HepG2 (cell line): ENCODE measurements around the gene OSBPL2. TPM values are rescaled to one million over a fixed set of nuclear protein-coding genes. Genes with fewer than 3 reads are reported as not detected.

Experiments
- ADNP ChIP-seq: sonication (generic); formaldehyde crosslinking; IDR thresholded peaks from 2 replicates; pipeline ENCODE4 v1.4.0; 2020; ENCODE audit warnings: missing genetic modification reagents
- AFF4 ChIP-seq: sonication (generic); formaldehyde crosslinking; IDR thresholded peaks from 2 replicates; pipeline ENCODE4 v1.4.0; 2020; ENCODE audit warnings: missing genetic modification reagents
- CBX1 ChIP-seq: IDR thresholded peaks from one replicate; pipeline ENCODE4 v1.6.1; 2016; ENCODE audit warnings: antibody characterized with exemption, low read depth
- ETV5 ChIP-seq: IDR thresholded peaks from 2 replicates; pipeline ENCODE4 v1.6.1; 2018; ENCODE audit warnings: missing biosample characterization, missing genetic modification reagents, inconsistent platforms, borderline replicate concordance
- GTF3A ChIP-seq: sonication (generic); formaldehyde crosslinking; conservative IDR thresholded peaks from 2 replicates; pipeline ENCODE4 v1.4.0; 2020; ENCODE audit warnings: mild to moderate bottlenecking, missing genetic modification reagents
- ISL2 ChIP-seq: sonication (generic); formaldehyde crosslinking; IDR thresholded peaks from 2 replicates; pipeline ENCODE4 v1.5.0; 2020; ENCODE audit warnings: missing genetic modification reagents
- KLF12 ChIP-seq: sonication (generic); formaldehyde crosslinking; IDR thresholded peaks from 2 replicates; pipeline ENCODE4 v1.4.0; 2020; ENCODE audit warnings: missing genetic modification reagents, borderline replicate concordance
- KMT2A ChIP-seq: sonication (generic); formaldehyde crosslinking; IDR thresholded peaks from 2 replicates; pipeline ENCODE4 v1.4.0; 2020; ENCODE audit warnings: missing genetic modification reagents
- MBNL3 ChIP-seq: fragments of 250-450 bp; sonication (Bioruptor Pico); conservative IDR thresholded peaks from 2 replicates; pipeline ENCODE4 v1.8.0; 2022; ENCODE audit warnings: mild to moderate bottlenecking, inconsistent platforms
- MEIS1 ChIP-seq: sonication (generic); formaldehyde crosslinking; IDR thresholded peaks from 2 replicates; pipeline ENCODE4 v1.9.0; 2021; ENCODE audit warnings: mild to moderate bottlenecking, missing genetic modification reagents, moderate library complexity, borderline replicate concordance
- MLLT10 ChIP-seq: sonication (generic); formaldehyde crosslinking; IDR thresholded peaks from 2 replicates; pipeline ENCODE4 v1.4.0; 2020; ENCODE audit warnings: missing genetic modification reagents
- MTA3 ChIP-seq: sonication (generic); formaldehyde crosslinking; IDR thresholded peaks from 2 replicates; pipeline ENCODE4 v1.4.0; 2020; ENCODE audit warnings: missing genetic modification reagents
- MYNN ChIP-seq: sonication (generic); formaldehyde crosslinking; IDR thresholded peaks from 2 replicates; pipeline ENCODE4 v1.4.0; 2020; ENCODE audit warnings: mild to moderate bottlenecking, low read depth, missing genetic modification reagents
- NFIC ChIP-seq: IDR thresholded peaks from 2 replicates; pipeline ENCODE4 v1.6.1; 2012; ENCODE audit warnings: mild to moderate bottlenecking, low read length, inconsistent platforms
- PHB2 ChIP-seq: fragments of 450-650 bp; IDR thresholded peaks from 2 replicates; pipeline ENCODE4 v1.6.1; 2018; ENCODE audit not compliant: partially characterized antibody
- RFXAP ChIP-seq: sonication (generic); formaldehyde crosslinking; IDR thresholded peaks from 2 replicates; pipeline ENCODE4 v1.4.0; 2020; ENCODE audit warnings: missing genetic modification reagents, borderline replicate concordance
- SALL2 ChIP-seq: sonication (generic); formaldehyde crosslinking; IDR thresholded peaks from 2 replicates; pipeline ENCODE4 v1.8.1; 2023; ENCODE audit warnings: mild to moderate bottlenecking, missing genetic modification reagents, inconsistent platforms
- SMC3 ChIP-seq: IDR thresholded peaks from 2 replicates; pipeline ENCODE4 v1.6.1; 2011; ENCODE audit warnings: low read length, improper control_type of control experiment
- SP1 ChIP-seq, 2 experiments: fragments of 450-650 bp in 1 of 2; sonication (generic) in 1 of 2; formaldehyde crosslinking in 1 of 2; IDR thresholded peaks; 2 replicates each; pipeline versions ENCODE4 v1.4.0 to v1.6.1; 2016 to 2020; ENCODE audit warnings: missing genetic modification reagents in 1 of 2
- ZFX ChIP-seq: sonication (generic); formaldehyde crosslinking; IDR thresholded peaks from 2 replicates; pipeline ENCODE4 v1.4.0; 2020; ENCODE audit warnings: mild to moderate bottlenecking, low read depth, missing genetic modification reagents, moderate library complexity
- ZFYVE20 ChIP-seq: sonication (generic); formaldehyde crosslinking; IDR thresholded peaks from 2 replicates; pipeline ENCODE4 v1.8.0; 2023; ENCODE audit warnings: low read depth, mild to moderate bottlenecking, moderate library complexity, missing genetic modification reagents, borderline replicate concordance
- ZNF3 ChIP-seq: IDR thresholded peaks from 2 replicates; pipeline ENCODE4 v1.7.0; 2017; ENCODE audit warnings: inconsistent platforms
- ZNF589 ChIP-seq: sonication (generic); formaldehyde crosslinking; conservative IDR thresholded peaks from 2 replicates; pipeline ENCODE4 v1.8.0; 2022; ENCODE audit warnings: mild to moderate bottlenecking, moderate library complexity, missing genetic modification reagents
- ZNF607 ChIP-seq: sonication (generic); formaldehyde crosslinking; IDR thresholded peaks from 2 replicates; pipeline ENCODE4 v1.5.1; 2020; ENCODE audit warnings: missing genetic modification reagents, mild to moderate bottlenecking, borderline replicate concordance
- ZNF691 ChIP-seq: sonication (generic); formaldehyde crosslinking; IDR thresholded peaks from 2 replicates; pipeline ENCODE4 v1.4.0; 2020; ENCODE audit warnings: missing genetic modification reagents, low read depth, mild to moderate bottlenecking, borderline replicate concordance
- polyA plus RNA-seq, 8 experiments: library from polyadenylated mRNA; depleted of rRNA in 3 of 8; stranded (reverse) in 7 of 8; unstranded in 1 of 8; fragments of >200 nt; fragmentation: Illumina TruSeq in 4 of 8; extraction: Trizol in 4 of 8; gene quantifications; 2 replicates each; pipeline versions ENCODE4 v1.2.1 to v1.2.3, GENCODE V29; 2011 to 2016; ENCODE audit warnings: low read depth in 4 of 8, missing spikeins in 1 of 8, mixed read lengths in 1 of 8; ENCODE audit not compliant: insufficient read depth in 1 of 8
- total RNA-seq, 5 experiments: library from RNA; depleted of rRNA; stranded (reverse); fragments of >200 nt; fragmentation: Illumina TruSeq; extraction: Trizol; gene quantifications; 2 replicates each; pipeline ENCODE4 v1.2.3, GENCODE V29; 2016; ENCODE audit warnings: low read depth in 1 of 5
- TF ChIP-seq, protein P1 (sequence below): sonication (generic); formaldehyde crosslinking; IDR thresholded peaks from 2 replicates; pipeline ENCODE4 v1.4.0; 2020; ENCODE audit warnings: missing genetic modification reagents, mild to moderate bottlenecking, borderline replicate concordance

Gene OSBPL2
- total and polyA plus RNA-seq, 2 of the 13 experiments (the other 11 are each of a cell fraction or from before 2014, with no cell fraction given): 18.5 to 37.4 TPM

DNA sequence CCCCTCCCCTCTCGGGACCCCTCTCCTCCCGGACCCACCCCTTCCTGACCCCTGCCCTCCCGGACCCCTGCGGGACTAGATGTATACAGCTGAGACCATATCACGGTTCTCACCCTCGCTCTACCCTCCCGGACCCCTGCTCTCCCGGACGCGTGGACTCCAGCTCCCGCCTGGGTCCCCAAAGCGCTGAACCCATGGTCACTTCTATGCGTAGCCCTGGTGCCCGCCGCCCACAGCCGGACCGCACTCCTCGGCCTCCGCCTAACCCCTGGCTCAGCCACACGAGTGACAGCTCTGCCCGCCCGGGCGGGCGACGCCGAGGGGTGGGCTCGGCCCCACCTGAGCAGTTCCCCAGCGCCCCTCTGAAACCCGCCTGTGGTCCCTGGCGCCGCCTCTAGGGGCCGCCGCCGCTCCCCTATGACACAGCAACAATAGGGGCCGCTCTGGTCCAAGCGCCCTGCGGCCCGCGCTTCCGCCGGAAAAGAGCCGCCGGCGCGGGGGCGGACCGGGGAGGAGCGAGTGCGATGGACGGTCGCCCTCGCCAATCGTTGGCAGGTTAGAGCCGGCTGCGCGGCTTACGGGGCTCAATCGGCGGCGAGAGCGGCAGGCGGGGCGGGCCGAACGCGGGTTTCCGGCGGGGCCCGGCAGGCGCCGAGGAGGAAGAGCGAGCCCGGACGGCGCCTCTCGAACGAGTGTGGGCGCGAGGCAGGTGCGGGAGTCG, 64.2 kb downstream of the OSBPL2 start, which contains the start of gene ADRM1 (continued):
- peak; percentile 86; the same call in 1 of the 2 replicates for TF ChIP-seq RFXAP (CRISPR knock-in tag)
- TF ChIP-seq ZFYVE20: peak; percentile 71; the same call in 1 of the 2 replicates
- no peak for TF ChIP-seq MLLT10
- no peak for TF ChIP-seq ZNF3 (CRISPR knock-in tag)
- TF ChIP-seq MEIS1 (CRISPR knock-in tag): peak; percentile 47; the same call in 1 of the 2 replicates
- peak; percentile 71 for TF ChIP-seq ZFX (CRISPR knock-in tag)
- TF ChIP-seq CBX1: peak; percentile 79
- TF ChIP-seq SP1 (IDR thresholded peaks at IDR 0.05): peak; percentile 13; the same call in 1 of the 2 replicates
- TF ChIP-seq SP1 (CRISPR knock-in tag; IDR thresholded peaks at IDR 0.05): peak; percentile 96
- TF ChIP-seq GTF3A (CRISPR knock-in tag): no peak
- peak; percentile 46; the same call in 1 of the 2 replicates for TF ChIP-seq KLF12 (CRISPR knock-in tag)
- TF ChIP-seq, protein P1, sequence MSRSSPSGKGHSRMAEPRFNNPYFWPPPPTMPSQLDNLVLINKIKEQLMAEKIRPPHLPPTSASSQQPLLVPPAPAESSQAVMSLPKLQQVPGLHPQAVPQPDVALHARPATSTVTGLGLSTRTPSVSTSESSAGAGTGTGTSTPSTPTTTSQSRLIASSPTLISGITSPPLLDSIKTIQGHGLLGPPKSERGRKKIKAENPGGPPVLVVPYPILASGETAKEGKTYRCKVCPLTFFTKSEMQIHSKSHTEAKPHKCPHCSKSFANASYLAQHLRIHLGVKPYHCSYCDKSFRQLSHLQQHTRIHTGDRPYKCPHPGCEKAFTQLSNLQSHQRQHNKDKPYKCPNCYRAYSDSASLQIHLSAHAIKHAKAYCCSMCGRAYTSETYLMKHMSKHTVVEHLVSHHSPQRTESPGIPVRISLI (CRISPR knock-in tag): no peak
- no peak for TF ChIP-seq MTA3 (CRISPR knock-in tag)
- TF ChIP-seq ISL2 (CRISPR knock-in tag): peak; percentile 84
- TF ChIP-seq ZNF589 (CRISPR knock-in tag): 0 out of 2 replicates have a peak, but pooled peaks have one; percentile 15
- 0 out of 2 replicates have a peak, but pooled peaks have one; percentile 82 for TF ChIP-seq MYNN (CRISPR knock-in tag)
- no peak for TF ChIP-seq NFIC
- TF ChIP-seq KMT2A (CRISPR knock-in tag): peak; percentile 90
- TF ChIP-seq AFF4: no peak
- no peak for TF ChIP-seq ADNP (CRISPR knock-in tag)
- peak; percentile 94 for TF ChIP-seq ETV5 (CRISPR knock-in tag)
- no peak for TF ChIP-seq ZNF691 (CRISPR knock-in tag)
- TF ChIP-seq MBNL3 (CRISPR knock-in tag): no peak
- no peak; the same call in 1 of the 2 replicates for TF ChIP-seq SMC3
- peak; percentile 38; the same call in 1 of the 2 replicates for TF ChIP-seq SALL2 (CRISPR knock-in tag)
- TF ChIP-seq ZNF607 (CRISPR knock-in tag): peak; percentile 50; the same call in 1 of the 2 replicates
- TF ChIP-seq PHB2: no peak
